ENCODE data around the gene CHST8.

The CHST8 gene

GRCh38 chr19:33717878-33718277, 96.1 kb downstream of the CHST8 start:
- DNase-seq (ENCODE audit: low read depth): no peak

GRCh38 chr19:33718651-33719254, 97.0 kb downstream of the CHST8 start:
- DNase-seq (ENCODE audit: low read depth): no peak

- DNase-seq (ENCODE audit: low read depth): no peak
These were observed 97.8 kb downstream of the CHST8 start for GRCh38 chr19:33719366-33720154.

- DNase-seq (ENCODE audit: low read depth): no peak
These were observed 98.4 kb downstream of the CHST8 start for GRCh38 chr19:33720155-33720493.

GRCh38 chr19:33720691-33721682, 99.2 kb downstream of the CHST8 start:
- DNase-seq (ENCODE audit: low read depth): no peak

- no peak for DNase-seq (ENCODE audit: low read depth)
These were observed 100.1 kb downstream of the CHST8 start for GRCh38 chr19:33721735-33722297.

- no peak for DNase-seq (ENCODE audit: low read depth)
These were observed 100.9 kb downstream of the CHST8 start for GRCh38 chr19:33722456-33723239.

GRCh38 chr19:33723512-33723911, 101.8 kb downstream of the CHST8 start:
- no peak for DNase-seq (ENCODE audit: low read depth)

- no peak for DNase-seq (ENCODE audit: low read depth)
These were observed 102.4 kb downstream of the CHST8 start for GRCh38 chr19:33724021-33724720.

GRCh38 chr19:33724721-33725060, 102.9 kb downstream of the CHST8 start:
- DNase-seq (ENCODE audit: low read depth): no peak

- no peak for DNase-seq (ENCODE audit: low read depth)
These were observed 103.8 kb downstream of the CHST8 start for GRCh38 chr19:33725567-33725966.

GRCh38 chr19:33726756-33727155, 105.0 kb downstream of the CHST8 start:
- DNase-seq (ENCODE audit: low read depth): no peak

- no peak for DNase-seq (ENCODE audit: low read depth)
These were observed 105.7 kb downstream of the CHST8 start for GRCh38 chr19:33727331-33727998.

GRCh38 chr19:33728141-33728540, 106.4 kb downstream of the CHST8 start:
- no peak for DNase-seq (ENCODE audit: low read depth)

- DNase-seq (ENCODE audit: low read depth): no peak
These were observed 109.3 kb downstream of the CHST8 start for GRCh38 chr19:33730858-33731607.

GRCh38 chr19:33731881-33732280, 110.1 kb downstream of the CHST8 start:
- no peak for DNase-seq (ENCODE audit: low read depth)

- no peak for DNase-seq (ENCODE audit: low read depth)
These were observed 113.2 kb downstream of the CHST8 start for GRCh38 chr19:33734913-33735312.

GRCh38 chr19:33736158-33736557, 114.4 kb downstream of the CHST8 start:
- DNase-seq (ENCODE audit: low read depth): no peak

GRCh38 chr19:33736787-33737186, 115.0 kb downstream of the CHST8 start:
- DNase-seq (ENCODE audit: low read depth): no peak

Measured in GM04504 (cell line).